Measurements from ENCODE around the gene FKBP9. TPM values are rescaled to one million over a fixed set of nuclear protein-coding genes. Genes with fewer than 3 reads are reported as not detected.

The FKBP9 gene
- total RNA-seq, 1 donor = 420 TPM

Small RNA genes within 50 kb of the gene (small RNA-seq; reads per million reads assigned to genes)
- gene AC083863.1 = not detected
- gene RN7SL505P = not detected
- not detected for gene RNU6-388P
- not detected for gene RPS29P14

Other genes starting within 250 kb of the FKBP9 start
- gene KBTBD2, start 65.7 kb upstream of the FKBP9 start, total RNA-seq = 39.5 and 47.0 TPM in 2 replicates
- 24.2 and 25.0 TPM in 2 replicates for gene NT5C3A, start 105.3 kb downstream of the FKBP9 start, total RNA-seq
- gene RP9, start 152.0 kb downstream of the FKBP9 start, total RNA-seq = 6.5 and 10.3 TPM in 2 replicates
- 33.3 and 39.8 TPM in 2 replicates for gene BBS9, start 172.1 kb downstream of the FKBP9 start, total RNA-seq

Data from osteoblast (primary cell).